GM12864 (cell line): ENCODE measurements around the gene KCNIP2.

ENCODE experiments used
- DNase-seq: peaks from one replicate; pipeline ENCODE4 v3.0.0-alpha.2; 2011; ENCODE audit warnings: low read depth
- H3K4me3 ChIP-seq: 2 replicates; pipeline ENCODE4 v1.5.1; 2011; ENCODE audit warnings: mild to moderate bottlenecking, low read depth, low read length, control low read depth
- TF ChIP-seq, protein P1 (sequence below): IDR thresholded peaks from 2 replicates; pipeline ENCODE4 v1.5.1; 2011; ENCODE audit warnings: low read depth, mild to moderate bottlenecking, moderate library complexity, low read length, control low read depth, inconsistent platforms; ENCODE audit errors: missing control alignments

The KCNIP2 gene

DNA sequence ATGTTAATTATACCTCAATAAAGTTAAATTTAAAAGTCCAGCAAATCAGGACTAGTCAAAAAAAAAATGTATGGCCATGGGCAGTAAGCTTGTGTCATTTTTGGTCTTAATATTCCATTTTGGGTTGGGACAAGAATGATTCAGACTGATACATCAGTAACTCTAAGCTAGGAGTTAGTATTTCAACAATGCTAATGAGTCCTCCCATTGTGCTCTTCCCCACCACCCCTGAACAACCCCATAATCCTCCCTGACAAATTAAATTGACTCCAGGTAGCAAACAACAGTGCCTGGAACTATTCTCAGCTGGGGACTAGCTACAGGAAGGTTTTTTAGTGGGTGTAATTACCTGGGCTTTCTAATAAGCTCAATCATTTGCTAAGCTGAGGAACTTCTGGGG, 30.7 kb upstream of the KCNIP2 start:
- no peak overlapping the region for H3K4me3 ChIP-seq
- TF ChIP-seq, protein P1, sequence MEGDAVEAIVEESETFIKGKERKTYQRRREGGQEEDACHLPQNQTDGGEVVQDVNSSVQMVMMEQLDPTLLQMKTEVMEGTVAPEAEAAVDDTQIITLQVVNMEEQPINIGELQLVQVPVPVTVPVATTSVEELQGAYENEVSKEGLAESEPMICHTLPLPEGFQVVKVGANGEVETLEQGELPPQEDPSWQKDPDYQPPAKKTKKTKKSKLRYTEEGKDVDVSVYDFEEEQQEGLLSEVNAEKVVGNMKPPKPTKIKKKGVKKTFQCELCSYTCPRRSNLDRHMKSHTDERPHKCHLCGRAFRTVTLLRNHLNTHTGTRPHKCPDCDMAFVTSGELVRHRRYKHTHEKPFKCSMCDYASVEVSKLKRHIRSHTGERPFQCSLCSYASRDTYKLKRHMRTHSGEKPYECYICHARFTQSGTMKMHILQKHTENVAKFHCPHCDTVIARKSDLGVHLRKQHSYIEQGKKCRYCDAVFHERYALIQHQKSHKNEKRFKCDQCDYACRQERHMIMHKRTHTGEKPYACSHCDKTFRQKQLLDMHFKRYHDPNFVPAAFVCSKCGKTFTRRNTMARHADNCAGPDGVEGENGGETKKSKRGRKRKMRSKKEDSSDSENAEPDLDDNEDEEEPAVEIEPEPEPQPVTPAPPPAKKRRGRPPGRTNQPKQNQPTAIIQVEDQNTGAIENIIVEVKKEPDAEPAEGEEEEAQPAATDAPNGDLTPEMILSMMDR, result no peak
- DNase-seq, result no peak

DNA sequence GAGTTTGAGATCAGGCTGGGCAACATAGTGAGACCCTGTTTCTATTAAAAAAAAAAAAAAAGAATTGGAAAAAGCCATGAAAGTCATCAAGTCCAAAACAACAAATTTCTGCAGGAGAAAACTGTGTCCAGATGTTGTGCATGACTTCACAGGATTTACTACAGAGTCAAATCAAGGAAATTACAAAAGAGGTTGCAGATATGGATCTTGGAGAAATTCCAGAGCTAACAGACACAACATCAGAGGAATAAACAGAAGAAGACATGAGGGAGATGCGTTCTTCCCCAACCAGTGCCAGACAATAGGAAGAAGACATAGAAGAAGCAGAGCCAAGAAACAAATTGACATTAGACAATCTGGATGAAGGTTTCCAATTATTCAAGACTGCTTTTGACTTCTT, 24.3 kb upstream of the KCNIP2 start:
- DNase-seq, result no peak
- TF ChIP-seq, protein P1, result no peak
- H3K4me3 ChIP-seq, result no peak overlapping the region

DNA sequence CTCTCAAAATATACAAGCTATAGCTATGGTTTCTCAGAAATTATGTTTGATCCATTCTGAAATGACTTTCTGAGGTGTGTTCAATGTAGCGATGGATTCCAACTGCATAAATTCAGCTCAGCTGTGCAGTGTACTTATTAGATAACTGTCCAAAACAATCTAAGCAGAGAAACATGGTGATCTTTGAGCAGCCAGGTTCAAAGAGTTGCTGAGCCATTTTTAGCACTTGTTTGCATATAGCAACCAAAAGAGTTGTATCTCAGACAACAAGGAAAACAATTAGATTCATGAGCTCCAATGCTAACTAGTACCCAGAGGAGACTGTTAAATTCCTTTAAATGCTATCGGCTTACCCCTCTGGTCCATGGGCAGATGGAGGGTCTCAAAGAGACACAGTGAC, 15.9 kb upstream of the KCNIP2 start:
- TF ChIP-seq, protein P1, result no peak

DNA sequence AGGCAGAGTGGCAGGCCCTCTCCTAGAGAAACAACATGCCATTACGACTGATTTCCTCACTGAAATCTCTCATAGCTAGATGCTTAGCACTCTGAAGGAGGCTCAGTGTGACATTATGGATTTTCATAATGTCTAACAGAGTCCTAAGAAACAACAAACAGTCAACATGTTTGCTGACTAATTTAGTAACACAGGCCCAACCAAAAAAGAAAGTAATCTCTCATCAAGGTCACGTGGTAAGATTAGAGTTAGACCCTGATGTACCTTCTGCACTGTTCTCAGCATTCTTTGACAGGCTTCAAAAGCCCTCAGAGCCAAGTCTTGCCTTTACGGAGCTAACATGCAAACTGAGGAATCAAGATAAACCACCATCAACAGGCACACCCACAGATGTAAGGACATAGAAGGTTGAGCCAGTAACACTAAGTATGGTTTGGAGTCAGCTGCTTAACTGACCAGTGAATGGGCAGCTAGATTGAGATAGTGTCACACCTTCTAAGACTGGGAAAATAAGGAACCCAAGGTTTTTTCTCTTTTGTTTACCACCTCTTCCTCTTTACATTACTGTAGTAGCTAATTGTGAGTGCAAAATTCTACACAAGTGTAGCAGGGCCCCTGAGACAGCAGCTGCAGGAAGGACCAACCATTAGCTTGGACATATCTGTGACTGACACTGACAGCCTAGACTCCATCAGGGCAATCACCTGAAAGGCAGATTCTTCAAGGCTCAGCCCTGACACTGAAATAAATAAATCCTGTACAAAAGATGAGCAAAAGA, 15.3 kb upstream of the KCNIP2 start:
- DNase-seq, result peak; percentile 61
- TF ChIP-seq, protein P1, result no peak
- H3K4me3 ChIP-seq, result no peak overlapping the region; the same call in 1 of the 2 replicates

More for the DNA sequence above, 15.9 kb upstream of the KCNIP2 start:
- no peak for DNase-seq
- H3K4me3 ChIP-seq, result no peak overlapping the region

DNA sequence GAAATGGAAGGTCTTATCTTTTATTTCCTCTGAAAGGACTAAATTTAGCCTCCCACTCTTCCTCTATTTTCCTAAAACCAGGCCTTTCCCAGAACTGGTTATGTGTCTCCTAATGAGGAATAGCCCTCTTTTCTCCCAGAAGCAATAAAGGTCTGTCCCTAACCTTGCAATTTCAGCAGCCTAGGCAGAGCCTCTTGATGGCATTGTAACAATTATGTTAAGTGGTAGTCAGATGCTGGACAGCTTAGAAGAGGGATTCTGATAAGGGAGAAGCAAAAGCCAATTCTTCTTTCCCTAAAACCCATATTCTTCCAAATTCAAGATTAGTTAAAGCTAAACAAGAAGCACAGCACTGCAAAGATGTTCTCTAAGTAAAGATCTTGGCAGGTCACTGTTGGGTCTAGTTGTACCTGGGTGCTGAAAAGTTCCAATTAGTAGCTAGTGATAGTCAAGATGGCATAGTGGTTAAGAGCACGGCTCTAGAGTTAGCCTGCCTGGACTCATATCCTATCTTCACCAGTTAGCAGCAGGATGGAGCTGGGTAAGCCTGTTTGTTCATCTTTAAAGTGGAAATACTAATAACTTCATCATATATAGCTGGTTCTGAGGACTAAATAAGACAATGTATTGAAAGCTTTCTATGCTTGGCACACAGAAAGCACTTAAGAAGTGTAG, 14.3 kb upstream of the KCNIP2 start:
- DNase-seq, result no peak
- TF ChIP-seq, protein P1, result no peak
- H3K4me3 ChIP-seq, result no peak overlapping the region

DNA sequence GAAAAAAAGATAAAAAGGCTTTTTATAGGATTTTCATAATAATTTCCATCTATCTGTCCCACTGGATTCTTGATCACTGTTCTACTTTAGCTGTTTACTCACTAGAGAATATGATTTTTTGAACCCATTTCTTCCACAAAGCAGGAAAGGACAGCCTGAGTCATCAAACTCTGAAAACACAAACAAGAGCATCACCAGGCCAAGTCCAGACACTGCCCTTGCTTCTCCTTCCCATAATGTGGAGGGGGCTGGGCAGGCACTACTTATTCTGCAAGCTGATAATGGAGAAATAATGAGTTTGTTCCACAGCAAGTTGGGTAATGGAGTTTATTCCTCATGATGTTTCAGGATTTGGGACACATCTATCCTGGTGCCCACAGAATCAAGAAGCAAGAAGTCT, 13.0 kb upstream of the KCNIP2 start:
- TF ChIP-seq, protein P1, result no peak
- no peak for DNase-seq
- no peak overlapping the region for H3K4me3 ChIP-seq
